KG1 (cell line): ENCODE results near the gene SPHK1.

ENCODE experiments used
- DNase-seq: peaks from one replicate; lab custom pipeline; 2025; lab: John Stamatoyannopoulos, UW

SPHK1 gene

DNA sequence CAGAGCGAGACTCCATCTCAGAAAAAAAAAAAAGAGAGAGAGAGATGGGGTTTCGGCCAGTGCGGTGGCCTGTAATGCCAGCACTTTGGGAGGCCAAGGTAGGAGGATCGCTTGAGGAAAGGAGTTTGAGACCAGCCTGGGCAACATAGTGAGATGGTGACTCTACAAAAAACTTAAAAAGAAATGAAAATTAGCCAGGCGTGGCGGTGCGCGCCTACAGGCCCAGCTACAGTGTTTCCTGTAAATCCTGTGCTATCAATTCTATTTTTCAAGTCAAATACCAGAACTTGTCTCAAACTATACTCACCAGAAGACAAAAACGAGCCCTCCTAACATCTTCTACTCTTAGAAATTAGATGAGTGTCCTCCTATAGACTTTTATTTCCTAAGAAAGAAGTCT, 49.3 kb downstream of the SPHK1 start:
- no peak for DNase-seq

GRCh38 chr17:76434870-76435269, 50.5 kb downstream of the SPHK1 start:
- DNase-seq = no peak

- no peak for DNase-seq
Measured at GRCh38 chr17:76435751-76436150, 51.3 kb downstream of the SPHK1 start.
